ENCODE results near the gene NAGA.
"Not testable (repeated sequence)": the region's sequence is repeated elsewhere in the genome, so short reads cannot be mapped to it uniquely, and the experiment has no call there.

Gene NAGA

GRCh38 chr22:42070517-42071422 is at the start of gene NAGA:
TSS of gene NAGA (minus strand) at chr22:42070812. CDS start at chr22:42070297, 515 bp downstream.
- DNase-seq: peak; percentile 96

- no peak for DNase-seq
Observed at GRCh38 chr22:42116848-42117424, 46.3 kb upstream of the NAGA start.

GRCh38 chr22:42115420-42115830 is 44.8 kb upstream of the NAGA start:
- DNase-seq: not testable (repeated sequence)

GRCh38 chr22:42114721-42115120 is 44.1 kb upstream of the NAGA start:
- DNase-seq: no peak

- DNase-seq: not testable (repeated sequence)
Observed at GRCh38 chr22:42112793-42113192, 42.2 kb upstream of the NAGA start.

GRCh38 chr22:42111798-42112197 is 41.2 kb upstream of the NAGA start:
- no peak for DNase-seq

GRCh38 chr22:42108848-42109247 is 38.2 kb upstream of the NAGA start:
- no peak for DNase-seq

- not testable (repeated sequence) for DNase-seq
Observed at GRCh38 chr22:42104332-42104860, 33.8 kb upstream of the NAGA start.

GRCh38 chr22:42101199-42101598 is 30.6 kb upstream of the NAGA start:
- DNase-seq: no peak

GRCh38 chr22:42091455-42091782 is 20.8 kb upstream of the NAGA start:
- no peak for DNase-seq

- DNase-seq: peak; percentile 98
Observed at GRCh38 chr22:42090596-42091454, 20.2 kb upstream of the NAGA start, which contains the start of gene NDUFA6. TSS of gene NDUFA6 (minus strand) at chr22:42090772. CDS start at chr22:42090744, 28 bp downstream.

- DNase-seq: no peak
Observed at GRCh38 chr22:42086051-42086450, 15.4 kb upstream of the NAGA start.

GRCh38 chr22:42084874-42085273 is 14.3 kb upstream of the NAGA start:
- no peak for DNase-seq

GRCh38 chr22:42083119-42083518 is 12.5 kb upstream of the NAGA start:
- no peak for DNase-seq

- peak; percentile 22 for DNase-seq
Observed at GRCh38 chr22:42080287-42080686, 9.7 kb upstream of the NAGA start.

- DNase-seq: peak; percentile 96
Observed at GRCh38 chr22:42079319-42080251, 9.0 kb upstream of the NAGA start, which contains the start of gene SMDT1. TSS of gene SMDT1 (plus strand) at chr22:42079700. CDS start at chr22:42079769, 69 bp downstream.

- no peak for DNase-seq
Observed at GRCh38 chr22:42078469-42079318, 8.1 kb upstream of the NAGA start.

- no peak for DNase-seq
Observed at GRCh38 chr22:42077486-42078125, 7.0 kb upstream of the NAGA start.

GRCh38 chr22:42076764-42077485 is 6.3 kb upstream of the NAGA start:
- no peak for DNase-seq

Measured in NCI-H345 (cell line).